Measurements from ENCODE around the gene NCCRP1. TPM values are rescaled to one million over a fixed set of nuclear protein-coding genes. Genes with fewer than 3 reads are reported as not detected.

The NCCRP1 gene
- total RNA-seq, 1 donor from 2014 or later, result 1.9 TPM

DNA sequence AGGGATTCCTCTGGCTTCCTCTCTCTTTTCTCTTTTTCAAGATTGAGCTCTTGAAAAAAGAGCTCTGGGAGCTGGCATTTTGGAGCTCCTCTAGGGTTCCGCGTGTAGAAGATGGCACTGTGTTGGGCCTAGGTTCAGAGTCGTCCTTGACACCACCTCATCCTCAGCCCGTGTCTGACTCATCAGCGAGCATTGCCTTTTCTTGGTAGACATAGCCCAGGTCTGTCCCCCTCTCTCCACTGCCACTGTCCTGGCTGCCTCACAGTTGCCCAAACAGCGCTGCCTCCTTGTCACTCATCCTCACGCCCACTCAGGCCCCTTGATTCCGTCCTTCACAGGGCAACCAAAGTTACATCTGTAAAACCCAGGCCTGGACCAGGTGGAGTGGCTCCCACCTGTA, 46.5 kb upstream of the NCCRP1 start:
- peaks cover 5% of the 10 kb centered on the region for H3K36me3 ChIP-seq
- no peak for TF ChIP-seq EZH2 (IDR thresholded peaks at IDR 0.05)
- TF ChIP-seq EZH2phosphoT487 (IDR thresholded peaks at IDR 0.05), result no peak
- TF ChIP-seq, protein P1, sequence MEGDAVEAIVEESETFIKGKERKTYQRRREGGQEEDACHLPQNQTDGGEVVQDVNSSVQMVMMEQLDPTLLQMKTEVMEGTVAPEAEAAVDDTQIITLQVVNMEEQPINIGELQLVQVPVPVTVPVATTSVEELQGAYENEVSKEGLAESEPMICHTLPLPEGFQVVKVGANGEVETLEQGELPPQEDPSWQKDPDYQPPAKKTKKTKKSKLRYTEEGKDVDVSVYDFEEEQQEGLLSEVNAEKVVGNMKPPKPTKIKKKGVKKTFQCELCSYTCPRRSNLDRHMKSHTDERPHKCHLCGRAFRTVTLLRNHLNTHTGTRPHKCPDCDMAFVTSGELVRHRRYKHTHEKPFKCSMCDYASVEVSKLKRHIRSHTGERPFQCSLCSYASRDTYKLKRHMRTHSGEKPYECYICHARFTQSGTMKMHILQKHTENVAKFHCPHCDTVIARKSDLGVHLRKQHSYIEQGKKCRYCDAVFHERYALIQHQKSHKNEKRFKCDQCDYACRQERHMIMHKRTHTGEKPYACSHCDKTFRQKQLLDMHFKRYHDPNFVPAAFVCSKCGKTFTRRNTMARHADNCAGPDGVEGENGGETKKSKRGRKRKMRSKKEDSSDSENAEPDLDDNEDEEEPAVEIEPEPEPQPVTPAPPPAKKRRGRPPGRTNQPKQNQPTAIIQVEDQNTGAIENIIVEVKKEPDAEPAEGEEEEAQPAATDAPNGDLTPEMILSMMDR (IDR thresholded peaks at IDR 0.05), result no peak
- Mint-ChIP-seq H3K27ac (no peak overlapping the region), H3K27me3 (ENCODE audit: insufficient read depth, low read depth) (peaks cover 7% of the 10 kb centered on the region), H3K36me3 (peaks cover 14% of the 10 kb centered on the region), H3K4me1 (peaks cover 13% of the 10 kb centered on the region), H3K4me3 (no peak overlapping the region), H3K9me3 (peaks cover 2% of the 10 kb centered on the region)
- no peaks in the 10 kb centered on the region for H3K9me3 ChIP-seq (ENCODE audit: low read depth)
- no peaks in the 10 kb centered on the region for H3K27me3 ChIP-seq
- DNase-seq (ENCODE audit: low spot score), result no peak
- peaks cover 19% of the 10 kb centered on the region for H3K4me1 ChIP-seq
- no peak overlapping the region for H3K4me3 ChIP-seq
- H2AFZ ChIP-seq (replicated peaks), result no peak overlapping the region
- peaks cover 76% of the 10 kb centered on the region for H4K20me1 ChIP-seq (ENCODE audit: low read depth)
- peaks cover 10% of the 10 kb centered on the region for H3F3A ChIP-seq (ENCODE audit: low read depth)
- H3K27ac ChIP-seq, result no peak overlapping the region
- H3K4me2 ChIP-seq, result no peak overlapping the region
- H3K9ac ChIP-seq, result no peak overlapping the region
- peaks cover 89% of the 10 kb centered on the region for H3K79me2 ChIP-seq (ENCODE audit: low read depth)

- H3K36me3 ChIP-seq, result peaks cover 5% of the 10 kb centered on the region
- Mint-ChIP-seq H3K27me3 (ENCODE audit: insufficient read depth, low read depth) (peaks cover 7% of the 10 kb centered on the region), H3K9me3 (peaks cover 2% of the 10 kb centered on the region), H3K27ac (no peak overlapping the region), H3K4me3 (no peak overlapping the region), H3K4me1 (peaks cover 14% of the 10 kb centered on the region), H3K36me3 (peaks cover 14% of the 10 kb centered on the region)
- peaks cover 14% of the 10 kb centered on the region for H3K4me1 ChIP-seq
- DNase-seq (ENCODE audit: low spot score), result no peak
- no peak overlapping the region for H3K4me3 ChIP-seq
- H3F3A ChIP-seq (ENCODE audit: low read depth), result peaks cover 7% of the 10 kb centered on the region
- no peak overlapping the region for H3K9ac ChIP-seq
- no peaks in the 10 kb centered on the region for H3K27me3 ChIP-seq
- no peak overlapping the region for H2AFZ ChIP-seq (replicated peaks)
- no peak overlapping the region for H3K27ac ChIP-seq
- no peak for TF ChIP-seq EZH2 (IDR thresholded peaks at IDR 0.05)
- H4K20me1 ChIP-seq (ENCODE audit: low read depth), result peaks cover 76% of the 10 kb centered on the region
- no peak overlapping the region for H3K4me2 ChIP-seq
- H3K9me3 ChIP-seq (ENCODE audit: low read depth), result no peaks in the 10 kb centered on the region
- peaks cover 88% of the 10 kb centered on the region for H3K79me2 ChIP-seq (ENCODE audit: low read depth)
Measured at GRCh38 chr19:39150807-39151600, 45.8 kb upstream of the NCCRP1 start.

DNA sequence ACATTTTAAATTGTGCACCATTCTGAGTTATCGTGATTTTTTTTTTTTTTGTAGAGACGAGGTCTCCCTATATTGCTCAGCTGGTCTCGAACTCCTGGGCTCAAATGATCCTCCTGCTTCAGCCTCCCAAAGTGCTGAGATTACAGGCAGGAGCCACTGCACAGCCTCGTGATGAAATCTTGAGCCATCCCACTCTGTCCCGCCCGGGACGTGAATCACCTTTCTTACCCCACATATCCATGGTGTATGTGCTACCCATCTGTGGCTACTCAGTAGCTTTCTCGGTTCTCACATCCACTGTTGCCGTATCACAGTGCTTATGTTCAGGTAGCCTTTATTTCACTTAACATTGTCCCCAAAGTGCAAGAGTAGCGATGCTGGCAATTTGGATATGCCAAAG, 44.7 kb upstream of the NCCRP1 start:
- Histone ChIP-seq H3K4me3 (no peak overlapping the region), H4K20me1 (ENCODE audit: low read depth) (peaks cover 77% of the 10 kb centered on the region), H3K27ac (no peak overlapping the region), H3K79me2 (ENCODE audit: low read depth) (peaks cover 85% of the 10 kb centered on the region), H3K4me1 (peaks cover 13% of the 10 kb centered on the region), H3K4me2 (no peak overlapping the region), H3K9me3 (ENCODE audit: low read depth) (no peaks in the 10 kb centered on the region), H2AFZ (replicated peaks) (no peak overlapping the region), H3K27me3 (no peaks in the 10 kb centered on the region), H3F3A (ENCODE audit: low read depth) (no peaks in the 10 kb centered on the region), H3K9ac (no peak overlapping the region), H3K36me3 (peaks cover 5% of the 10 kb centered on the region)
- Mint-ChIP-seq H3K4me1 (peaks cover 17% of the 10 kb centered on the region), H3K27me3 (ENCODE audit: insufficient read depth, low read depth) (peaks cover 7% of the 10 kb centered on the region), H3K36me3 (peaks cover 14% of the 10 kb centered on the region), H3K27ac (no peak overlapping the region), H3K4me3 (no peak overlapping the region), H3K9me3 (peaks cover 2% of the 10 kb centered on the region)
- TF ChIP-seq EZH2phosphoT487 (IDR thresholded peaks at IDR 0.05), result no peak
- DNase-seq (ENCODE audit: low spot score), result no peak

DNA sequence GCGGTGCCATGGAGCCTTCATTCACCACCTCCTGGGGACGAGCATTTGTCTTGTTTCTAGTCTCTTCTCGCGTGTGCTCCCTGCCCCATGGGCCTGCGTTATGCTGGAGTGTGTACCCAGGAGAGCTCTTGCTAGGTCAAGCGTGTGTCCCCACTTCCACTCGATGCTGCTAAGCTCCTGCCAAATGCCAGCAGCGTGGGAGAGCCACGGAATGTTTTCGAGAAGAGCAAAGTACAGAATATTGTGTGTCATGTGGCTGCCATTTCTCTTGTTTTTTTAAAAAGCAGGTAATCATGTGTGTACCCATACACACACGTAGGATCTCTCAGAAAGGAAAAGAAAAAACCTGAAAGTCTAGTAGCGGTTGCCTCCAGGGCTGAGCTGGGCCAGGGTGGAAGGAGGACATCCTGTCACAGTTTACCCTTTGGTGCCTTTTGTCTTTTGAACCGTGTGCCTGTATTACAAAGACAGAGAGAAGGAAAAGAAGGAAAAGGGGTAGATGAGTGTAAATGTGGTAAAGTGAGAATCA, 42.6 kb upstream of the NCCRP1 start:
- Histone ChIP-seq H3K4me1 (peaks cover 11% of the 10 kb centered on the region), H3K9me3 (ENCODE audit: low read depth) (no peaks in the 10 kb centered on the region), H3K36me3 (peaks cover under 1% of the 10 kb centered on the region), H3K9ac (no peak overlapping the region), H3K27ac (no peak overlapping the region), H3K4me2 (no peak overlapping the region), H2AFZ (replicated peaks) (no peak overlapping the region), H3K27me3 (no peaks in the 10 kb centered on the region), H3F3A (ENCODE audit: low read depth) (no peaks in the 10 kb centered on the region), H3K79me2 (ENCODE audit: low read depth) (peaks cover 75% of the 10 kb centered on the region), H4K20me1 (ENCODE audit: low read depth) (peaks cover 92% of the 10 kb centered on the region), H3K4me3 (no peak overlapping the region)
- Mint-ChIP-seq H3K4me1 (peaks cover 24% of the 10 kb centered on the region), H3K27me3 (ENCODE audit: insufficient read depth, low read depth) (peaks cover 2% of the 10 kb centered on the region), H3K36me3 (peaks cover 6% of the 10 kb centered on the region), H3K27ac (peak overlapping the region; percentile 22), H3K4me3 (no peak overlapping the region), H3K9me3 (no peaks in the 10 kb centered on the region)
- TF ChIP-seq EZH2 (IDR thresholded peaks at IDR 0.05), result no peak
- no peak for TF ChIP-seq EZH2phosphoT487 (IDR thresholded peaks at IDR 0.05)
- TF ChIP-seq, protein P1 (IDR thresholded peaks at IDR 0.05), result no peak
- no peak for DNase-seq (ENCODE audit: low spot score)
